Endothelial cell of umbilical vein (primary cell): ENCODE data around the gene RGS6. TPM values are rescaled to one million over a fixed set of nuclear protein-coding genes. Genes with fewer than 3 reads are reported as not detected.

ENCODE experiments used
- BruUV-seq: library from RNA; stranded (reverse); fragments of 400-500 nt; replicated peaks from 2 replicates; lab custom pipeline; 2021; lab: Mats Ljungman, UMichigan
- CTCF ChIA-PET: fragments of 300-600, 350-600 bp; sonication (Branson Sonifier 250); formaldehyde crosslinking; loops from one replicate; lab custom pipeline; 2021; ENCODE audit warnings: antibody characterized with exemption, inconsistent platforms; lab: Charles Lee
- POLR2A ChIA-PET: fragments of 300-600, 350-600 bp; sonication (Branson Sonifier 250); formaldehyde crosslinking; loops from one replicate; lab custom pipeline; 2021; ENCODE audit warnings: antibody characterized with exemption, inconsistent platforms; lab: Charles Lee
- DNase-seq: peaks from one replicate; pipeline ENCODE4 v3.0.0-alpha.2; 2011; ENCODE audit warnings: low read depth, low spot score
- FAIRE-seq: peaks from 2 replicates; lab custom pipeline; 2011; peaks lifted over from hg19 to GRCh38; lab: Jason Lieb, UNC
- H2AFZ ChIP-seq: 2 replicates; pipeline ENCODE4 v1.6.0; 2012; ENCODE audit warnings: low read depth, low read length, control low read depth, inconsistent platforms
- H3K27ac ChIP-seq: 2 replicates; pipeline ENCODE4 v1.5.1; 2011; ENCODE audit warnings: low read depth, mild to moderate bottlenecking, control low read depth, low read length, moderate library complexity; ENCODE audit not compliant: insufficient read depth
- H3K27me3 ChIP-seq, 2 experiments: 2 replicates each; pipeline versions ENCODE4 v1.6.0 to v1.6.1; 2011; ENCODE audit warnings: low read length in 2 of 2, mixed read lengths in 1 of 2; ENCODE audit not compliant: control insufficient read depth in 2 of 2, insufficient read depth in 2 of 2
- H3K36me3 ChIP-seq, 2 experiments: 2 replicates in 1 of 2; 3 replicates in 1 of 2; pipeline ENCODE4 v1.5.1; 2011; ENCODE audit warnings: low read length in 2 of 2, mild to moderate bottlenecking in 1 of 2, moderate library complexity in 1 of 2; ENCODE audit not compliant: control insufficient read depth in 2 of 2, insufficient read depth in 2 of 2; ENCODE audit errors: extremely low read depth in 1 of 2
- H3K4me1 ChIP-seq: 3 replicates; pipeline ENCODE4 v1.5.1; 2011; ENCODE audit warnings: mild to moderate bottlenecking, low read length; ENCODE audit not compliant: control insufficient read depth, insufficient read depth; ENCODE audit errors: extremely low read depth
- H3K4me2 ChIP-seq: 2 replicates; pipeline ENCODE4 v1.6.1; 2011; ENCODE audit warnings: low read length, control low read depth, mixed read lengths; ENCODE audit not compliant: insufficient read depth
- H3K4me3 ChIP-seq, 3 experiments: fragments of 200-600 bp in 1 of 3; sonication (generic), shearing (Covaris generic) in 1 of 3; replicated peaks in 1 of 3; 2 replicates each; pipeline ENCODE4 v1.5.1; 2011 to 2016; ENCODE audit warnings: control low read depth in 3 of 3, low read length in 3 of 3, mild to moderate bottlenecking in 2 of 3, inconsistent platforms in 1 of 3, low read depth in 1 of 3, moderate library complexity in 1 of 3; ENCODE audit not compliant: insufficient read depth in 1 of 3
- H3K79me2 ChIP-seq: 2 replicates; pipeline ENCODE4 v1.6.0; 2012; ENCODE audit warnings: low read length, inconsistent platforms; ENCODE audit not compliant: control insufficient read depth, insufficient read depth
- H3K9ac ChIP-seq: replicated peaks from 2 replicates; pipeline ENCODE3; 2011; ENCODE audit warnings: low read length, control low read depth; ENCODE audit not compliant: insufficient read depth; ENCODE audit errors: extremely low read depth
- H3K9me1 ChIP-seq: replicated peaks from 3 replicates; pipeline ENCODE4 v1.6.0; 2011; ENCODE audit warnings: mild to moderate bottlenecking, low read length; ENCODE audit not compliant: control insufficient read depth, insufficient read depth; ENCODE audit errors: extremely low read depth
- H3K9me3 ChIP-seq: replicated peaks from 2 replicates; pipeline ENCODE4 v1.5.1; 2012; ENCODE audit warnings: low read length, inconsistent platforms; ENCODE audit not compliant: control insufficient read depth, insufficient read depth
- H4K20me1 ChIP-seq: replicated peaks from 2 replicates; pipeline ENCODE3; 2011; ENCODE audit warnings: mild to moderate bottlenecking, low read length; ENCODE audit not compliant: control insufficient read depth, insufficient read depth; ENCODE audit errors: extremely low read depth
- CTCF ChIP-seq, 2 donors: IDR thresholded peaks; 1 replicate in 1 of 2; 2 replicates in 1 of 2; pipeline ENCODE4 v1.5.1; 2011; ENCODE audit warnings: low read length in 2 of 2, mild to moderate bottlenecking in 2 of 2, moderate library complexity in 2 of 2, control low read depth in 1 of 2, inconsistent platforms in 1 of 2, low read depth in 1 of 2; ENCODE audit not compliant: insufficient read depth in 1 of 2; ENCODE audit errors: extremely low read depth in 1 of 2
- EZH2 ChIP-seq: IDR thresholded peaks from 2 replicates; pipeline ENCODE4 v1.6.1; 2012; ENCODE audit warnings: borderline replicate concordance, low read depth, mild to moderate bottlenecking, moderate library complexity, low read length, inconsistent platforms; ENCODE audit not compliant: severe bottlenecking
- FOS ChIP-seq: IDR thresholded peaks from 2 replicates; pipeline ENCODE4 v1.6.1; 2011; ENCODE audit warnings: mild to moderate bottlenecking, low read length, moderate library complexity, borderline replicate concordance; ENCODE audit not compliant: insufficient read depth
- GATA2 ChIP-seq: IDR thresholded peaks from 2 replicates; pipeline ENCODE4 v1.7.0; 2011; ENCODE audit warnings: low read depth, mild to moderate bottlenecking, moderate library complexity, mixed read lengths, low read length; ENCODE audit not compliant: insufficient read length, insufficient read depth
- JUN ChIP-seq: IDR thresholded peaks from 2 replicates; pipeline ENCODE4 v1.6.1; 2011; ENCODE audit warnings: borderline replicate concordance, low read depth; ENCODE audit not compliant: insufficient read length, insufficient read depth
- MAX ChIP-seq: IDR thresholded peaks from 2 replicates; pipeline ENCODE4 v1.6.1; 2011; ENCODE audit not compliant: insufficient read depth, insufficient read length
- MYC ChIP-seq: IDR thresholded peaks from one replicate; pipeline ENCODE4 v1.6.1; 2011; ENCODE audit warnings: mild to moderate bottlenecking, low read depth, low read length
- POLR2A ChIP-seq: IDR thresholded peaks from 2 replicates; pipeline ENCODE4 v1.6.1; 2012; ENCODE audit warnings: low read depth, mild to moderate bottlenecking, control low read depth, low read length
- POLR2AphosphoS5 ChIP-seq: IDR thresholded peaks from 2 replicates; pipeline ENCODE4 v1.6.1; 2012; ENCODE audit warnings: low read depth, mild to moderate bottlenecking, control low read depth, low read length, moderate library complexity; ENCODE audit not compliant: insufficient read depth
- dilution Hi-C: fragments of 300-500 bp; cut with MboI; formaldehyde crosslinking; loops from one replicate; pipeline ENCODE4 v1.15.0; 2019; ENCODE audit warnings: low sequenced_read_pairs; ENCODE audit not compliant: extremely low pct_ligation_motif_present
- intact Hi-C: fragments of 100-400 bp; cut with micrococcal nuclease; formaldehyde crosslinking; loops from one replicate; pipeline ENCODE4 v1.10.0; 2022
- polyA plus RNA-seq, 4 experiments: library from polyadenylated mRNA; depleted of rRNA in 3 of 4; stranded (reverse) in 3 of 4; unstranded in 1 of 4; fragments of >200 nt; gene quantifications; 2 replicates each; pipeline versions ENCODE4 v1.2.1 to v1.2.3, GENCODE V29; 2011 to 2012; ENCODE audit warnings: missing spikeins in 1 of 4
- total RNA-seq: library from RNA; stranded (reverse); gene quantifications from 2 replicates; pipeline ENCODE4 v1.2.3, GENCODE V29; 2021

The RGS6 gene
- total and polyA plus RNA-seq, 2 donors (not counting 3 experiments of a cell fraction or from before 2014, with no cell fraction given): not detected

GRCh38 chr14:72562300-72562699 lies 630.1 kb downstream of the RGS6 start:
- TF ChIP-seq MAX (no peak), FOS (no peak), EZH2 (no peak), JUN (no peak), POLR2AphosphoS5 (no peak), CTCF (IDR thresholded peaks at IDR 0.05; ENCODE audit: extremely low read depth in 1 of 2, insufficient read depth in 1 of 2, low read depth in 1 of 2, low read length in 2 of 2) (no peak), POLR2A (no peak), MYC (no peak), GATA2 (no peak)
- H3K27ac ChIP-seq: no peak overlapping the region
- intact Hi-C loops: no loop called here
- DNase-seq (no peak), FAIRE-seq (no peak)
- no peak overlapping the region for H2AFZ ChIP-seq
- ChIA-PET POLR2A (no interaction called here), CTCF (no interaction called here)
- no peaks in the 10 kb centered on the region for H3K4me1 ChIP-seq
- dilution Hi-C loops: no loop called here
- no peaks in the 10 kb centered on the region for H4K20me1 ChIP-seq
- peaks cover 0 to 3% of the 10 kb centered on the region in 2 experiments for H3K27me3 ChIP-seq
- no peaks in the 10 kb centered on the region for H3K9me1 ChIP-seq
- H3K9ac ChIP-seq: no peak overlapping the region
- H3K9me3 ChIP-seq: no peaks in the 10 kb centered on the region
- no peaks in the 10 kb centered on the region for H3K79me2 ChIP-seq
- H3K36me3 ChIP-seq: no peaks in the 10 kb centered on the region
- no peak overlapping the region for H3K4me3 ChIP-seq
- no TSS peak for BruUV-seq
- H3K4me2 ChIP-seq: no peak overlapping the region
